Common myeloid progenitor, CD34-positive (primary cell): ENCODE measurements around the gene CABYR.

Source experiments
- CTCF ChIA-PET: fragments of 350-600 bp; sonication (Branson Sonifier 250); formaldehyde crosslinking; loops from one replicate; lab custom pipeline; 2021; ENCODE audit warnings: antibody characterized with exemption; lab: Charles Lee
- POLR2A ChIA-PET: fragments of 350-600 bp; sonication (Branson Sonifier 250); formaldehyde crosslinking; loops from one replicate; lab custom pipeline; 2021; ENCODE audit warnings: antibody characterized with exemption; lab: Charles Lee
- DNase-seq, 3 donors: peaks; one replicate each; pipeline versions ENCODE4 v3.0.0 to v3.0.0-alpha.2; 2013
- H3K27ac ChIP-seq, 2 experiments: 1 replicate in 1 of 2; 2 replicates in 1 of 2; pipeline ENCODE4 v1.7.0; 2013; ENCODE audit warnings: inconsistent platforms in 2 of 2, low read length in 2 of 2, mild to moderate bottlenecking in 2 of 2, low read depth in 1 of 2, moderate library complexity in 1 of 2; ENCODE audit not compliant: severe bottlenecking in 2 of 2, insufficient read depth in 1 of 2, poor library complexity in 1 of 2
- H3K27me3 ChIP-seq, 5 experiments: replicated peaks in 2 of 5; 1 replicate in 3 of 5; 2 replicates in 2 of 5; pipeline versions ENCODE4 v1.6.1 to v1.7.0; 2013; ENCODE audit warnings: low read length in 4 of 5, mild to moderate bottlenecking in 2 of 5, moderate library complexity in 2 of 5, inconsistent platforms in 1 of 5; ENCODE audit not compliant: insufficient read depth in 5 of 5, control insufficient read depth in 4 of 5
- H3K36me3 ChIP-seq, 4 experiments: 1 replicate in 2 of 4; 2 replicates in 2 of 4; pipeline versions ENCODE4 v1.6.1 to v1.7.0; 2013; ENCODE audit warnings: low read length in 3 of 4, control low read depth in 1 of 4, mild to moderate bottlenecking in 1 of 4; ENCODE audit not compliant: control insufficient read depth in 4 of 4, insufficient read depth in 4 of 4
- H3K4me1 ChIP-seq, 4 experiments: 1 replicate in 3 of 4; 2 replicates in 1 of 4; pipeline versions ENCODE4 v1.6.1 to v1.7.1; 2013; ENCODE audit warnings: low read length in 3 of 4, mild to moderate bottlenecking in 3 of 4, control low read depth in 1 of 4, inconsistent platforms in 1 of 4, moderate library complexity in 1 of 4; ENCODE audit not compliant: control insufficient read depth in 4 of 4, insufficient read depth in 4 of 4; ENCODE audit errors: control extremely low read depth in 1 of 4
- H3K4me3 ChIP-seq, 7 experiments: 1 replicate in 4 of 7; 2 replicates in 3 of 7; pipeline versions ENCODE4 v1.5.1 to v1.7.0; 2013; ENCODE audit warnings: mild to moderate bottlenecking in 7 of 7, low read length in 6 of 7, moderate library complexity in 6 of 7, inconsistent platforms in 2 of 7, low read depth in 2 of 7, control low read depth in 1 of 7; ENCODE audit not compliant: insufficient read depth in 4 of 7, control insufficient read depth in 1 of 7; ENCODE audit errors: extremely low read depth in 1 of 7
- H3K9me3 ChIP-seq, 5 experiments: 1 replicate in 4 of 5; 2 replicates in 1 of 5; pipeline versions ENCODE4 v1.6.1 to v1.7.1; 2013; ENCODE audit warnings: low read length in 4 of 5, mild to moderate bottlenecking in 2 of 5, inconsistent platforms in 1 of 5, low read depth in 1 of 5, moderate library complexity in 1 of 5; ENCODE audit not compliant: control insufficient read depth in 4 of 5, insufficient read depth in 2 of 5; ENCODE audit errors: control extremely low read depth in 1 of 5
- WGBS: methylation state at CpG from one replicate; pipeline ENCODE4 v1.1.5; 2013; ENCODE audit not compliant: insufficient coverage; 5-methylcytosine and 5-hydroxymethylcytosine counted together

The CABYR gene

DNA sequence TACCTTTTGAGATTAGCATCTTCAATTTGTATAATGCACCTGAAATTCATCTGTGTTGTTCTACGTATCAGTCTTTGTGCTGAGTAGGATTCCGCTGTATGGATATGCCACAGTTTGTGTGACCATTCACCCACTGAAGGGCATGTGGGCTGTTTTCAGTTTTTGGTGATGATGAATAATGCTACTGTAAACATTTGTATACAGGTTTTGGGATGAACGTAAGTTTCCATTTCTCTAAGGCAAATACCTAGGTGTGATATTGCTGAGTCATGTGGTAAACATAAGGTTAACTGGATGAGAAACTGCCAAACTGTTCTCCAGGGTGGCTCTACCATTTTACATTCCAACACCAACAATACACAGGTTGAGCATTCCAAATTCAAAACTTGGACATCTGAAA, 35.1 kb downstream of the CABYR start:
- peaks cover 0 to 2% (median 0%) of the 10 kb centered on the region in 4 experiments for H3K4me1 ChIP-seq
- WGBS, result 92% methylated on average over 2 of the region's 3 CpGs
- H3K36me3 ChIP-seq, result peaks cover 13 to 19% (median 14%) of the 10 kb centered on the region in 4 experiments
- H3K27me3 ChIP-seq, result no peaks in the 10 kb centered on the region
- CTCF ChIA-PET, result no interaction called here
- POLR2A ChIA-PET, result no interaction called here
- no peak overlapping the region for H3K4me3 ChIP-seq
- H3K9me3 ChIP-seq, result no peaks in the 10 kb centered on the region
- H3K27ac ChIP-seq, result no peak overlapping the region
- no peak for DNase-seq

DNA sequence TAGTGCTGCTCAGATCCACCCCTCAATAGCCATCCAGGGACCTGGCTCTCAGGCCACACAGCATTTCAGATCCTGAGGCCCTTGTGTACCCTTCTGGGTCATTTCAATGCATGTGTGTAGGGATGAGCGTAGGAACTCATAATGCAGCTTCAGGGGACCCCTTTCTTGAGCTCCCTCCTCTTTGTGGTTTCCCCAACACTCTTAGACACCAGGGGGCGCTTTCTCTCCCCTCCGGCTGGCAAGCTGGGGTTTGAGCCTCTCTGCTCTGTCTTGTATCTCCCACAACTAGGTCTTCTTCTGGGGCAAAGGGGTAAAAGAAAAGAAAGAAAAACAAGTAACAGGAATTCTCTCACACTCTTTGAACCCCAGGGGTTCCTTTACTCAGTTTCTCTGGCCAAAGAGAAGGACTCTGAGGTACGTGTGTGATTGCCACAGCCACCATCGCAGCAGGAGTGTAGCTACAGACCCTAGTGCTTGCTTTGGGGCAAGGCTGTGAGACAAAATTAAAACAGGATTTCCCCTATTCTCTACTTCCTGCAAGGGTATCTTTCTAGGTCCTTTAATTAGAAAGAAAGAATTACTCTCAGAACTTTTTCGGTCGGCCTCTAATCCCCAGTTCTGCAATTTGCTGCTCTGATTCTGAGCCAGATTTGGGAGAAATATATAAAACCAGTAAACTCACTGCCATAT, 38.0 kb downstream of the CABYR start:
- DNase-seq, result peak; percentile 54 to 71 (median 67)
- WGBS, result 89% methylated on average over 6 of the region's 7 CpGs
- Histone ChIP-seq H3K36me3 (peaks cover 8 to 27% (median 11%) of the 10 kb centered on the region in 4 experiments), H3K4me3 (no peak overlapping the region), H3K4me1 (peaks cover 0 to 2% (median 0%) of the 10 kb centered on the region in 4 experiments), H3K27me3 (no peaks in the 10 kb centered on the region), H3K27ac (no peak overlapping the region), H3K9me3 (no peaks in the 10 kb centered on the region)
- ChIA-PET POLR2A (interaction anchor here (1.1 kb wide), 1 partner anchor 15 kb away, joined by 3 read pairs; no protein-coding TSS in a partner anchor), CTCF (interaction anchor here (0.7 to 2.5 kb wide), 10 partner anchors 12 to 312 kb away, joined by 3 to 19 read pairs (median 4); partner anchors contain the start of gene CABYR)

DNA sequence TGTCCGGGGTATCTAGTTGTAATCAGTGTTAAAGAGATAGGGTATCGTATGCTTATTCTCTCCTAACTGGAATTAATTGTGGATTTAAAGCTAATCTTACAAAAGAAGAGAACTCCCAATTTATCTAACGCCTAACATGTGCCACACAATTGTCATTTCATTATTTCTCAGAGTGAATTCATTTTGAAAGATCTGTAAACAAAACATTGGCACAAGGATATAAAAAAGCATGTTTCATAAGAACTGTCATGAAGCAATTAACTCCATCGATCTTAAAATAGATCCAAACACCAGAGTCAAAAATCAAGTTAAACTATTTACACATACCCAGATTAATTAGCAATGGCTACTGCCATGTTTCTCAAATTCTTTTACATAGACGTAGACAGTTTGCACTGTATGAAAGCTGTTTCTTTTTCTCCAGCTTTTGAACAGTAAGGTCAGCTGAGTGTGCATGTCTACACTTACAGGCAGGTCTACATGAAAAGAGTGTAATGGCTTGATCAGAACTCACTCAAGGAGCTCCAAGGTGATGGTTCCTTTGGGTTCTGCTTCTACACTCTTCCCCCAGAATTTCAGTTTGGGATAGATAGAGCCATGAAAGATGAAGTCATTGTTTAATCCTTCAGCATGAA, 38.8 kb downstream of the CABYR start:
- CTCF ChIA-PET, result interaction anchor here (1.2 to 2.5 kb wide), 8 partner anchors 11 to 312 kb away, joined by 3 to 19 read pairs (median 4); partner anchors contain the start of gene CABYR

DNA sequence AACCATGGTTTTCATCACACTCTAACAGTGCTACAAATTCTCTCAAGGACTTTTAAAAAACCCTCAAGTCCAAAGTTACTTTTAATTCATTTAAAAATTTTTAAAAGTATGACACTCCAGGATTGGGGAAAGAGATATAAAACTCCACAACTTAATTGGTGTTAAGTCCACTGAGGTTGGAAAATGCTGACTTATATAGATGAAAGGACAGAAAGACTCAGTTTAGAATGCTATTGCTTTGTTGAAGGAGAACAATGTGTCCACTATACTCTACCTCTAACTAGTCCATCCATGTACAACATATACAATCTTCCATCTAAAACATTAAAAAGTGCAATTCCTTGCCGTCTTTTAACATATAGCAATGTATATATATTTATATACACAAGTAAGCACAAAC, 41.2 kb downstream of the CABYR start:
- ChIA-PET CTCF (interaction anchor here (1.3 to 1.5 kb wide), 2 partner anchors 10 to 309 kb away, joined by 3 to 4 read pairs; no protein-coding TSS in a partner anchor), POLR2A (no interaction called here)
- Histone ChIP-seq H3K36me3 (peaks cover 0 to 16% (median 8%) of the 10 kb centered on the region in 4 experiments), H3K4me3 (no peak overlapping the region), H3K27me3 (no peaks in the 10 kb centered on the region), H3K9me3 (no peaks in the 10 kb centered on the region), H3K4me1 (peaks cover 0 to 2% (median 0%) of the 10 kb centered on the region in 4 experiments), H3K27ac (no peak overlapping the region)
- no peak for DNase-seq
- WGBS, result no CpG with 5 or more reads among the region's 1 CpG

More for the DNA sequence above, 38.8 kb downstream of the CABYR start:
- Histone ChIP-seq H3K9me3 (no peaks in the 10 kb centered on the region), H3K4me3 (no peak overlapping the region), H3K27me3 (no peaks in the 10 kb centered on the region), H3K36me3 (peaks cover 6 to 23% (median 10%) of the 10 kb centered on the region in 4 experiments), H3K27ac (no peak overlapping the region), H3K4me1 (peaks cover 0 to 2% (median 0%) of the 10 kb centered on the region in 4 experiments)
- WGBS, result 85% methylated on average over 2 of the region's 5 CpGs
- POLR2A ChIA-PET, result interaction anchor here (0.5 kb wide), 1 partner anchor 733 kb away, joined by 3 read pairs; no protein-coding TSS in a partner anchor
- no peak for DNase-seq

DNA sequence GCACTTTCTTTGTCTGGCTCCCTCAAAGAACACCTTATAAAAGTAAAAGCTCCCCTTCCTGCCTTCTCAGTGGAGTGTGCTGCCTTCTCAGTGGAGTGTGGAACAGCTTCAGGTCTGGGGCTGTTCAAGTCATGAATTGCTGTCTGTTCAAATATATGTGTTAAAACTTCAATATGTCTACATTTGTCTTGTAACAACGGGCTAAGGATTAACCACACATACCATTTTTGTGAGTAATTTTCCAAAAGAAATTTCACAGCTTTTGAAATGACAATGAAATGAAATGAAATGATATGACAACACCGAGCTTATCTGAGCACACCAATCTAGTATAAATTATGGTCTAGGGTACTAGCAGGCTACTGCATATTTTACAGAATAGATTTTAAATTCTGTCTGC, 42.9 kb downstream of the CABYR start:
- whole genome bisulfite sequencing, result no CpG with 5 or more reads among the region's 2 CpGs
- no peak for DNase-seq
- no peaks in the 10 kb centered on the region for H3K9me3 ChIP-seq
- H3K36me3 ChIP-seq, result peaks cover 0 to 12% (median 7%) of the 10 kb centered on the region in 4 experiments
- H3K27ac ChIP-seq, result no peak overlapping the region
- no peaks in the 10 kb centered on the region for H3K27me3 ChIP-seq
- no peak overlapping the region for H3K4me3 ChIP-seq
- ChIA-PET POLR2A (no interaction called here), CTCF (no interaction called here)
- H3K4me1 ChIP-seq, result peaks cover 0 to 2% (median 0%) of the 10 kb centered on the region in 4 experiments

DNA sequence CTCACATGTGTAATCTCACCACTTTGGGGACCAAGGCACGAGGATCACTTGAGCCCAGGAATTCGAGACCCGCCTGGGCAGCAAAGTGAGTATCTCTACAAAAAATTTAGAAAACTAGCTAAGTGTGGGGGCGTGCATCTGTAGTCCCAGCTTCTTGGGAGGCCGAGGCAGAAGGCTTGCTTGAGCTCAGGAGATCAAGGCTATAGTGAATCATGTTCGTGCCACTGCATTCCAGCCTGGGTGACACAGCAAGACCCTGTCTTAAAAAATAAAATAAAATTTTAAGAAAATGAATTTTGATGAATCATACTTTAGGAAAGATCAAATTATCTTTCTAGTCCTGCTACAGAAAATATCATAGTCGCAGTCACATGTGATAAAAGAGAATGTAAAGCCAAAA, 46.9 kb downstream of the CABYR start:
- H3K27me3 ChIP-seq, result no peaks in the 10 kb centered on the region
- no peaks in the 10 kb centered on the region for H3K9me3 ChIP-seq
- peaks cover 0 to 3% (median 3%) of the 10 kb centered on the region in 4 experiments for H3K36me3 ChIP-seq
- no peak overlapping the region for H3K4me3 ChIP-seq
- POLR2A ChIA-PET, result no interaction called here
- DNase-seq, result no peak
- 94% methylated on average over 6 of the region's 7 CpGs for WGBS
- CTCF ChIA-PET, result no interaction called here
- no peak overlapping the region for H3K27ac ChIP-seq
- H3K4me1 ChIP-seq, result peaks cover 0 to 5% (median 2%) of the 10 kb centered on the region in 4 experiments
